Ovary (tissue), 9 donors: ENCODE results near the gene AK9. TPM values are rescaled to one million over a fixed set of nuclear protein-coding genes. Genes with fewer than 3 reads are reported as not detected.
"Not testable (repeated sequence)": the region's sequence is repeated elsewhere in the genome, so short reads cannot be mapped to it uniquely, and the experiment has no call there.

ENCODE experiments used
- DNase-seq, 5 donors: peaks; one replicate each; pipeline ENCODE4 v3.0.0-alpha.2; 2019 to 2020
- H3K27ac ChIP-seq, 2 donors: fragments of 200-600 bp; one replicate each; pipeline versions ENCODE4 v1.5.1 to v1.8.0; 2019 to 2022
- H3K27me3 ChIP-seq: fragments of 200-600 bp; one replicate; pipeline ENCODE4 v1.8.0; 2022
- H3K36me3 ChIP-seq: fragments of 200-600 bp; sonication (generic); one replicate; pipeline ENCODE4 v1.5.1; 2019
- H3K4me1 ChIP-seq: one replicate; pipeline ENCODE4 v1.8.1; 2013; ENCODE audit warnings: mild to moderate bottlenecking, moderate library complexity; ENCODE audit not compliant: insufficient read depth
- H3K4me3 ChIP-seq: fragments of 200-600 bp; sonication (generic); one replicate; pipeline ENCODE4 v1.5.1; 2017
- H3K9me3 ChIP-seq, 2 donors: fragments of 200-600 bp in 1 of 2; sonication (generic) in 1 of 2; one replicate each; pipeline versions ENCODE4 v1.5.1 to v1.8.1; 2013 to 2019; ENCODE audit warnings: mild to moderate bottlenecking in 1 of 2, moderate library complexity in 1 of 2
- EP300 ChIP-seq: sonication (generic); formaldehyde crosslinking; IDR thresholded peaks from one replicate; pipeline ENCODE4 v1.6.1; 2017; ENCODE audit warnings: antibody characterized with exemption
- POLR2A ChIP-seq: fragments of 450-650 bp; IDR thresholded peaks from one replicate; pipeline ENCODE4 v1.6.1; 2017; ENCODE audit warnings: antibody characterized with exemption, mild to moderate bottlenecking, moderate library complexity
- WGBS, 3 donors: extraction: QIAGEN DNeasy Blood & Tissue Kit in 1 of 3; methylation state at CpG; one replicate each; pipeline versions ENCODE4 v1.1.5 to v1.1.7; 2013 to 2017; 5-methylcytosine and 5-hydroxymethylcytosine counted together
- intact Hi-C, 4 donors: fragments of 100-400 bp; cut with DNase I; formaldehyde crosslinking; loops; one replicate each; pipeline versions ENCODE4 v1.11.0 to v1.15.1; 2022 to 2023
- polyA plus RNA-seq, 2 donors: library from polyadenylated mRNA; stranded (reverse); fragments of 200-250 nt in 1 of 2; fragments of 350-450 nt in 1 of 2; fragmentation: Illumina TruSeq in 1 of 2; extraction: RNeasy Lipid Tissue Mini Kit (QIAGEN cat#74804) in 1 of 2; gene quantifications; one replicate each; pipeline ENCODE4 v1.2.3, GENCODE V29; 2013 to 2014
- total RNA-seq, 7 donors: library from RNA; depleted of rRNA in 2 of 7; stranded (reverse); fragments of >200 nt in 2 of 7; fragmentation: NEBNext Ultra II Directional in 3 of 7; extraction: Animal tissue kit (Norgen Biotek cat#: 25700) in 3 of 7; gene quantifications; one replicate each; pipeline versions ENCODE4 v1.1.0 to v1.2.4, GENCODE V29; 2016 to 2023
- TF ChIP-seq, protein P1 (sequence below), 3 donors: fragments of 450-650 bp in 2 of 3; fragments of 200-600 bp in 1 of 3; IDR thresholded peaks; one replicate each; pipeline versions ENCODE4 v1.5.1 to v1.8.0; 2016 to 2022; ENCODE audit warnings: antibody characterized with exemption in 3 of 3, mild to moderate bottlenecking in 1 of 3
- donor health status: DM: no; HTN: no; CAD: no; lungs with moderate emphysema.
- donor health status: DM: no; HTN: no; CAD: no.
- donor health status: Bipolar disorder and iron deficiency.
- donor health status: DM: yes; HTN: yes; CAD: no.
- donor health status: DM: no; HTN: no; CAD: no.
- donor health status: DM: yes; HTN: yes; CAD: no.

AK9 gene
- total and polyA plus RNA-seq, 9 donors = 2.9 to 17.5 (median 9.2) TPM

GRCh38 chr6:109686566-109687265 is 4.3 kb downstream of the AK9 start:
- WGBS, 3 donors = 94 to 97% (median 96%) methylated on average over 1 of the region's 1 CpG
- Histone ChIP-seq H3K27ac (no peak overlapping the region), H3K4me1 (no peaks in the 10 kb centered on the region), H3K4me3 (no peak overlapping the region), H3K9me3 (no peaks in the 10 kb centered on the region), H3K27me3 (no peaks in the 10 kb centered on the region), H3K36me3 (no peaks in the 10 kb centered on the region)
- intact Hi-C loops = loop anchor here in 1 of 4 donors (5.0 kb wide), 1 partner anchor 589 kb away; the partner anchor contains the start of gene CEP57L1
- no peak for TF ChIP-seq POLR2A
- TF ChIP-seq EP300 = no peak
- TF ChIP-seq, protein P1, sequence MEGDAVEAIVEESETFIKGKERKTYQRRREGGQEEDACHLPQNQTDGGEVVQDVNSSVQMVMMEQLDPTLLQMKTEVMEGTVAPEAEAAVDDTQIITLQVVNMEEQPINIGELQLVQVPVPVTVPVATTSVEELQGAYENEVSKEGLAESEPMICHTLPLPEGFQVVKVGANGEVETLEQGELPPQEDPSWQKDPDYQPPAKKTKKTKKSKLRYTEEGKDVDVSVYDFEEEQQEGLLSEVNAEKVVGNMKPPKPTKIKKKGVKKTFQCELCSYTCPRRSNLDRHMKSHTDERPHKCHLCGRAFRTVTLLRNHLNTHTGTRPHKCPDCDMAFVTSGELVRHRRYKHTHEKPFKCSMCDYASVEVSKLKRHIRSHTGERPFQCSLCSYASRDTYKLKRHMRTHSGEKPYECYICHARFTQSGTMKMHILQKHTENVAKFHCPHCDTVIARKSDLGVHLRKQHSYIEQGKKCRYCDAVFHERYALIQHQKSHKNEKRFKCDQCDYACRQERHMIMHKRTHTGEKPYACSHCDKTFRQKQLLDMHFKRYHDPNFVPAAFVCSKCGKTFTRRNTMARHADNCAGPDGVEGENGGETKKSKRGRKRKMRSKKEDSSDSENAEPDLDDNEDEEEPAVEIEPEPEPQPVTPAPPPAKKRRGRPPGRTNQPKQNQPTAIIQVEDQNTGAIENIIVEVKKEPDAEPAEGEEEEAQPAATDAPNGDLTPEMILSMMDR (IDR thresholded peaks at IDR 0.05) = no peak
- no peak for DNase-seq

GRCh38 chr6:109678661-109679505 is 12.1 kb downstream of the AK9 start:
- H3K27ac ChIP-seq, intact Hi-C loops, DNase-seq, H3K36me3 ChIP-seq, H3K9me3 ChIP-seq, H3K4me3 ChIP-seq, H3K27me3 ChIP-seq, H3K4me1 ChIP-seq: not testable (repeated sequence)
- WGBS, 3 donors = 65 to 77% (median 74%) methylated on average over 15 of the region's 15 CpGs

- Histone ChIP-seq H3K9me3 (no peaks in the 10 kb centered on the region), H3K4me3 (no peak overlapping the region), H3K4me1 (peaks cover 2% of the 10 kb centered on the region), H3K27me3 (peaks cover 2% of the 10 kb centered on the region), H3K36me3 (no peaks in the 10 kb centered on the region), H3K27ac (no peak overlapping the region)
- no peak for DNase-seq
- TF ChIP-seq, protein P1 (IDR thresholded peaks at IDR 0.05) = no peak
- TF ChIP-seq EP300 = no peak
- no peak for TF ChIP-seq POLR2A
- intact Hi-C loops = no loop called here
- 66 to 79% (median 66%) methylated on average over 4 of the region's 4 CpGs for WGBS, 3 donors
Observed at GRCh38 chr6:109678240-109678639, 12.8 kb downstream of the AK9 start.

GRCh38 chr6:109676724-109677123 is 14.3 kb downstream of the AK9 start:
- DNase-seq = no peak
- no peak for TF ChIP-seq EP300
- TF ChIP-seq, protein P1 (IDR thresholded peaks at IDR 0.05) = no peak
- no peak for TF ChIP-seq POLR2A
- Histone ChIP-seq H3K4me3 (no peak overlapping the region), H3K9me3 (no peaks in the 10 kb centered on the region), H3K27me3 (peaks cover 2% of the 10 kb centered on the region), H3K36me3 (no peaks in the 10 kb centered on the region), H3K27ac (no peak overlapping the region), H3K4me1 (peaks cover 2% of the 10 kb centered on the region)
- intact Hi-C loops = no loop called here
- 94 to 97% (median 96%) methylated on average over 1 of the region's 1 CpG for WGBS, 3 donors

GRCh38 chr6:109672839-109673238 is 18.2 kb downstream of the AK9 start:
- intact Hi-C loops = no loop called here
- Histone ChIP-seq H3K9me3 (no peaks in the 10 kb centered on the region), H3K4me3 (no peak overlapping the region), H3K4me1 (no peaks in the 10 kb centered on the region), H3K27ac (no peak overlapping the region), H3K36me3 (no peaks in the 10 kb centered on the region), H3K27me3 (peaks cover 2% of the 10 kb centered on the region)
- TF ChIP-seq, protein P1 (IDR thresholded peaks at IDR 0.05) = no peak
- no peak for TF ChIP-seq EP300
- DNase-seq = no peak
